Natural killer cell (primary cell): ENCODE data around the gene DOK6. TPM values are rescaled to one million over a fixed set of nuclear protein-coding genes. Genes with fewer than 3 reads are reported as not detected.

ENCODE experiments used
- ATAC-seq, 3 donors: fragments of 150-1000 bp in 2 of 3; fragments of 200-7000 bp in 1 of 3; cut with Tn5 transposase; 1 replicate in 1 of 3; 2 replicates in 2 of 3; pipeline ENCODE4 v1.10.0; 2021; ENCODE audit warnings: mild to moderate bottlenecking in 2 of 3, moderate library complexity in 2 of 3
- DNase-seq, 2 donors: peaks; one replicate each; pipeline versions ENCODE4 v3.0.0 to v3.0.0-alpha.2; 2013 to 2021; ENCODE audit warnings: mixed read lengths in 1 of 2
- H3K27ac ChIP-seq: one replicate; pipeline ENCODE4 v1.5.1; 2013; ENCODE audit warnings: mild to moderate bottlenecking, low read length
- H3K27me3 ChIP-seq: one replicate; pipeline ENCODE4 v1.6.1; 2013; ENCODE audit warnings: low read length; ENCODE audit not compliant: control insufficient read depth, insufficient read depth
- H3K36me3 ChIP-seq: one replicate; pipeline ENCODE4 v1.6.1; 2013; ENCODE audit warnings: low read length; ENCODE audit not compliant: control insufficient read depth, insufficient read depth
- H3K4me1 ChIP-seq: one replicate; pipeline ENCODE4 v1.6.1; 2013; ENCODE audit warnings: low read length; ENCODE audit not compliant: control insufficient read depth, insufficient read depth
- H3K4me3 ChIP-seq: one replicate; pipeline ENCODE4 v1.5.1; 2013; ENCODE audit warnings: low read length
- H3K9me3 ChIP-seq: one replicate; pipeline ENCODE4 v1.6.1; 2013; ENCODE audit warnings: low read length; ENCODE audit not compliant: control insufficient read depth, insufficient read depth
- H3K27ac Mint-ChIP-seq, 2 donors: one replicate each; pipeline ENCODE4 v1.8.0; 2022; ENCODE audit warnings: mild to moderate bottlenecking in 2 of 2, mixed read lengths in 2 of 2, moderate library complexity in 1 of 2
- H3K27me3 Mint-ChIP-seq, 2 donors: one replicate each; pipeline ENCODE4 v1.8.0; 2022; ENCODE audit warnings: low read depth in 2 of 2, mixed read lengths in 2 of 2
- H3K36me3 Mint-ChIP-seq: one replicate; pipeline ENCODE4 v1.8.0; 2022; ENCODE audit warnings: mixed read lengths
- H3K4me1 Mint-ChIP-seq, 2 donors: one replicate each; pipeline ENCODE4 v1.8.0; 2022; ENCODE audit warnings: mixed read lengths in 2 of 2
- H3K4me3 Mint-ChIP-seq: one replicate; pipeline ENCODE4 v1.8.0; 2022; ENCODE audit warnings: mild to moderate bottlenecking, moderate library complexity, mixed read lengths
- H3K9me3 Mint-ChIP-seq, 2 donors: one replicate each; pipeline ENCODE4 v1.8.0; 2022; ENCODE audit warnings: mixed read lengths in 2 of 2
- WGBS: methylation state at CpG from one replicate; pipeline ENCODE4 v1.1.7; 2013; ENCODE audit warnings: missing lambda C conversion rate; ENCODE audit not compliant: insufficient coverage; 5-methylcytosine and 5-hydroxymethylcytosine counted together
- intact Hi-C: fragments of 100-400 bp; cut with micrococcal nuclease; formaldehyde crosslinking; loops from one replicate; pipeline ENCODE4 v1.14.2; 2022
- total RNA-seq, 4 donors: library from RNA; stranded (reverse); fragments of 120-200 nt in 1 of 4; gene quantifications; one replicate each; pipeline versions ENCODE4 v1.2.3 to v1.2.4, GENCODE V29; 2013 to 2022
- TF ChIP-seq, protein P1 (sequence below): fragments of 200-600 bp; IDR thresholded peaks from one replicate; pipeline ENCODE4 v1.8.0; 2022; ENCODE audit warnings: antibody characterized with exemption

Gene DOK6
- total RNA-seq, 3 donors from 2014 or later (not counting 1 experiment from before 2014, with no cell fraction given): 0.02 TPM; not detected in 2

DNA sequence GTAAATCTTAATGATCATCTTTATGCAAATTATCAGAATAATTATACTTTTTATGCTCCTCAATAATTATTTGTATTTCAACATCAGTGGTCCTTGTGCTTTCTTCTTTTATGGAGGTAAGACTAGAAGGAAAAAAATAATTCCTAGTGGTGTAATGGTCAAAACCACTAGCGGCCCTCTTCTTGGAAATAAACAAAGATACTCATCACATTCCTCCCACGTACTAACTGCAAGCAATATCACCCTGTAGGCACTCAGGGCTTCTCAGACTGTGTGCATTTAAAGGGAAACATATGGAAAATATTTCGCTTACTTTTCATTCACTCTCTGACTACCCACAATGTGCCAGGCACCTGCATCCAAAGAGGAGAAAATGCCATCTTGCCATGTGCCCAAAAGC lies 263.7 kb downstream of the DOK6 start:
- Mint-ChIP-seq H3K36me3 (no peaks in the 10 kb centered on the region), H3K27ac (no peak overlapping the region), H3K9me3 (no peaks in the 10 kb centered on the region), H3K4me3 (no peak overlapping the region), H3K4me1 (peaks cover 14 to 15% of the 10 kb centered on the region in 2 donors), H3K27me3 (peaks cover 13 to 41% of the 10 kb centered on the region in 2 donors)
- WGBS: 63% methylated on average over 3 of the region's 3 CpGs
- H3K36me3 ChIP-seq: no peaks in the 10 kb centered on the region
- no peak overlapping the region for H3K27ac ChIP-seq
- TF ChIP-seq, protein P1, sequence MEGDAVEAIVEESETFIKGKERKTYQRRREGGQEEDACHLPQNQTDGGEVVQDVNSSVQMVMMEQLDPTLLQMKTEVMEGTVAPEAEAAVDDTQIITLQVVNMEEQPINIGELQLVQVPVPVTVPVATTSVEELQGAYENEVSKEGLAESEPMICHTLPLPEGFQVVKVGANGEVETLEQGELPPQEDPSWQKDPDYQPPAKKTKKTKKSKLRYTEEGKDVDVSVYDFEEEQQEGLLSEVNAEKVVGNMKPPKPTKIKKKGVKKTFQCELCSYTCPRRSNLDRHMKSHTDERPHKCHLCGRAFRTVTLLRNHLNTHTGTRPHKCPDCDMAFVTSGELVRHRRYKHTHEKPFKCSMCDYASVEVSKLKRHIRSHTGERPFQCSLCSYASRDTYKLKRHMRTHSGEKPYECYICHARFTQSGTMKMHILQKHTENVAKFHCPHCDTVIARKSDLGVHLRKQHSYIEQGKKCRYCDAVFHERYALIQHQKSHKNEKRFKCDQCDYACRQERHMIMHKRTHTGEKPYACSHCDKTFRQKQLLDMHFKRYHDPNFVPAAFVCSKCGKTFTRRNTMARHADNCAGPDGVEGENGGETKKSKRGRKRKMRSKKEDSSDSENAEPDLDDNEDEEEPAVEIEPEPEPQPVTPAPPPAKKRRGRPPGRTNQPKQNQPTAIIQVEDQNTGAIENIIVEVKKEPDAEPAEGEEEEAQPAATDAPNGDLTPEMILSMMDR: no peak
- H3K9me3 ChIP-seq: no peaks in the 10 kb centered on the region
- intact Hi-C loops: no loop called here
- DNase-seq (no peak), ATAC-seq (no peak)
- peaks cover 4% of the 10 kb centered on the region for H3K4me1 ChIP-seq
- no peak overlapping the region for H3K4me3 ChIP-seq
- H3K27me3 ChIP-seq: no peaks in the 10 kb centered on the region

DNA sequence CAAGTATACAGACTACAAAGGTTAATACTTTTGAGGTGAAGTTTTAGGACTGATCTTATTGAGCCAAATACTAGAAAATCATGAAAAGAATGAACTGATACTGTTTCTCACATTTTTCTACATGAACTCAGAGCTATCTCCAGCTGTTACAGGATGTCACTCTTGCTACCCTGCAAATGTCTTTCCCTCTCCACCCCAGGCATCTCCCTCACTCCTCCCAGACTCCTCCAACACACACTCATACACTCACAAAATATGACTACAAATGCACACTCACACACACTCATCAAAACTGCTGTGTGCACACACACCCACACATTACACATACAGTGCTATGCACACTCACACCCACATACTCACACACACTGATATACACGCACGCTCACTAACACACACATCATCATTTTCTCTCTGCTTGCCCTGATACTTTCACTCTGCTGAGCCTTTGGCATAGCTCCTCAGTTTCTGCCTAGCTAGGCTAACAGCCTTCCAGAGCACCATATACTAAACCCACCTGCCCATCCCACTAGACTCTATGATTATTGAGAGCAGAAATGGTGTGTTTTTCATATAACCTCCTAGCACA lies 273.7 kb downstream of the DOK6 start:
- TF ChIP-seq, protein P1: no peak
- H3K36me3 Mint-ChIP-seq: no peaks in the 10 kb centered on the region
- Histone ChIP-seq H3K4me3 (no peak overlapping the region), H3K36me3 (no peaks in the 10 kb centered on the region), H3K4me1 (no peaks in the 10 kb centered on the region), H3K9me3 (no peaks in the 10 kb centered on the region), H3K27ac (no peak overlapping the region), H3K27me3 (peaks cover 4% of the 10 kb centered on the region)
- no peak overlapping the region for H3K4me3 Mint-ChIP-seq
- H3K27ac Mint-ChIP-seq: no peak overlapping the region
- 93% methylated on average over 2 of the region's 2 CpGs for WGBS
- intact Hi-C loops: no loop called here
- no peaks in the 10 kb centered on the region for H3K4me1 Mint-ChIP-seq
- peaks cover 8 to 12% of the 10 kb centered on the region in 2 donors for H3K27me3 Mint-ChIP-seq
- H3K9me3 Mint-ChIP-seq: no peaks in the 10 kb centered on the region
- ATAC-seq (no peak), DNase-seq (no peak)

DNA sequence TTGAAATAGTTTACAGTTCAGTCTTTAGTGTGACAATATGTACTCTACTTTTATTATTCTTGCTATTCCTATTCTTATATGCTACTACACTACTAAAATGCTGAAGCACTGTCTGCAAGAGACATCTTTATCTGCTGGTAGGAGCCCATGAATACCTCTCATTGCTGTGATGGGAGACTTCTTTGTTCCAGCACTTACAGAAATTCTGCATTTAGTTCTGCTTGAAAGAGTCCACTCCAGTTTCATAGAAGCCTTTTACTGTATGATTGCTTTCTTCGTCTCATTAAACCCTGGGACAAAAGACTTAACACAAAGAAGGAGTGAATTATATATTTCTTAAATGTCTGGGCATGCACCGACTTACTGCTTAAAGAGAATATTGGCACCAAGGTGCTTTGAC lies 274.3 kb downstream of the DOK6 start:
- Mint-ChIP-seq H3K27ac (no peak overlapping the region), H3K4me3 (no peak overlapping the region), H3K27me3 (peaks cover 6 to 12% of the 10 kb centered on the region in 2 donors), H3K9me3 (no peaks in the 10 kb centered on the region), H3K36me3 (no peaks in the 10 kb centered on the region), H3K4me1 (no peaks in the 10 kb centered on the region)
- Histone ChIP-seq H3K4me3 (no peak overlapping the region), H3K9me3 (no peaks in the 10 kb centered on the region), H3K36me3 (no peaks in the 10 kb centered on the region), H3K27me3 (peaks cover 4% of the 10 kb centered on the region), H3K27ac (no peak overlapping the region), H3K4me1 (no peaks in the 10 kb centered on the region)
- no peak for ATAC-seq
- TF ChIP-seq, protein P1: no peak
- 100% methylated on average over 2 of the region's 2 CpGs for WGBS
- DNase-seq: no peak
- intact Hi-C loops: no loop called here

DNA sequence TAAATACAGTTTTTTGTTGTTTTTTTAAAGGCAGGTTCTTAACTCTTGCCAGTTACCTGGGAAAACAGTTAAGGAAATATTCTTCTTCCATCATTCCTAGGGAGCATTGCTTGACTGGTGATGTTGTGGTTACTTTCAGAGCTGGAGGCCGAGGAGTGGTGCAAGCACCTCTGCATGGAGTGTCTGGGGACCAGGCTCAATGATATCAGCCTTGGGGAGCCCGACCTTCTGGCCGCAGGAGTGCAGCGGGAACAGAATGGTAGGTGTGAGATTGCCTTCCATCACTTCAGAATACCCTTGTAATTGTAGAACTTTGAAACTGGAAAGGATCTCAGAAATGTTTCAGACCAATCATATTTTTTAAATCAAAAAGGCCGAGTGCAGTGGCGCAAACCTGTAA lies 276.9 kb downstream of the DOK6 start:
- no peak overlapping the region for H3K27ac ChIP-seq
- H3K27ac Mint-ChIP-seq: no peak overlapping the region
- WGBS: 86% methylated on average over 6 of the region's 6 CpGs
- no peak overlapping the region for H3K4me3 ChIP-seq
- H3K27me3 Mint-ChIP-seq: peaks cover 6 to 7% of the 10 kb centered on the region in 2 donors
- ATAC-seq (no peak), DNase-seq (no peak)
- H3K4me3 Mint-ChIP-seq: no peak overlapping the region
- intact Hi-C loops: no loop called here
- H3K9me3 Mint-ChIP-seq: no peaks in the 10 kb centered on the region
- H3K36me3 ChIP-seq: no peaks in the 10 kb centered on the region
- H3K27me3 ChIP-seq: peaks cover 9% of the 10 kb centered on the region
- no peaks in the 10 kb centered on the region for H3K4me1 Mint-ChIP-seq
- H3K36me3 Mint-ChIP-seq: no peaks in the 10 kb centered on the region
- H3K4me1 ChIP-seq: no peaks in the 10 kb centered on the region
- TF ChIP-seq, protein P1: no peak
- H3K9me3 ChIP-seq: no peaks in the 10 kb centered on the region
